Measurements from ENCODE around the gene CARD9.

The CARD9 gene

GRCh38 chr9:136345281-136346156 is 27.9 kb downstream of the CARD9 start:
- no peak overlapping the region for H3K4me2 ChIP-seq (ENCODE audit: low read length)
- H3K79me2 ChIP-seq (ENCODE audit: insufficient read depth, low read length), result no peaks in the 10 kb centered on the region
- H2AFZ ChIP-seq (ENCODE audit: low read length), result no peak overlapping the region
- TF ChIP-seq EZH2 (IDR thresholded peaks at IDR 0.05; ENCODE audit: borderline replicate concordance, low read length) (no peak), CTCF (IDR thresholded peaks at IDR 0.05; ENCODE audit: low read length) (no peak)
- H3K9ac ChIP-seq (ENCODE audit: low read length), result no peak overlapping the region
- no peaks in the 10 kb centered on the region for H3K4me1 ChIP-seq (ENCODE audit: insufficient read depth, low read length, severe bottlenecking)
- H3K4me3 ChIP-seq (ENCODE audit: low read depth, low read length, poor library complexity, severe bottlenecking), result no peak overlapping the region
- no peaks in the 10 kb centered on the region for H3F3A ChIP-seq (ENCODE audit: insufficient read depth, low read length)
- H3K27ac ChIP-seq (ENCODE audit: low read depth, low read length, poor library complexity, severe bottlenecking), result no peak overlapping the region
- H3K9me3 ChIP-seq (ENCODE audit: low read length), result no peaks in the 10 kb centered on the region
- 0 out of 2 replicates have a peak, but pooled peaks cover 7% of the 10 kb centered on the region for H3K27me3 ChIP-seq (ENCODE audit: insufficient read depth, low read length)
- no peaks in the 10 kb centered on the region for H3K9me2 ChIP-seq (ENCODE audit: low read depth, low read length)
- no peaks in the 10 kb centered on the region for H3K36me3 ChIP-seq (ENCODE audit: insufficient read depth, low read length)
- H4K20me1 ChIP-seq (ENCODE audit: insufficient read depth, low read length), result no peaks in the 10 kb centered on the region

DNA sequence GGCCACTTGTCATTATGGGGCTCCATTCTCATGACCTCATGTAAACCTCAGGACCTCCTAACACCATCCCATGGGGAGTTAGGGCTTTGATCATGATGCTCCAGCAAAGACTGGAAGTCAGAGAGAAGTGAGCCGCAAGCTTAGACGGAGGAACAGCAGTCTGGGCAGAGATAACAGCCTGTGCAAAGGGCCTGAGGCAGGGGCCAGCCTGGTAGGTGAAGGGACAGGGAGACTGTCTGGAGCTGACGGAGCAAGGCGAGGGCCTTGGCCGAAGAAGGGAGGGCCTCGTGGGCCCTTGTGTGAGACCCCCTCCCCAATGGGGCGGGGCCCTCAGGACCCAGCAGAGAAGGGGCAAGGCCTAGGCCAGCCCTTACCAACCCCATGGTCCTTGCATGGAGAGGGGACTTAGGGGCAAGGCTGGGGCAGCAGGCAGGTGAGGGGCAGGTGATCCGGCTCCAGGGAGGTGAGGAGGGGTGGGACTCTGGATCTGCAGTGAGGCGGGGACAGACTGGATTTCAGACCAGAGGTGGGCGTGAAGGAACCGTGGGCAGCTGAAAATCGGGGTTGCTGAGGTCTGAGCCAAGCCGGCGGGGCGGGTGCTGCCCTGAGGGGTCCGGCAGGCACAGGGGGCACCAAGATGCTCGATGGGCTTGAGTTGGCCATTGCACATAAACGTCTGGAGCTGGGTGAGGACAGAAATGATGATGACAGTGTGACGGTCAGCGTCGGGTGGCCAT is 28.8 kb downstream of the CARD9 start:
- Histone ChIP-seq H3K4me2 (ENCODE audit: low read length) (no peak overlapping the region), H3K9me2 (ENCODE audit: low read depth, low read length) (no peaks in the 10 kb centered on the region), H3K4me1 (ENCODE audit: insufficient read depth, low read length, severe bottlenecking) (no peaks in the 10 kb centered on the region), H3K4me3 (ENCODE audit: low read depth, low read length, poor library complexity, severe bottlenecking) (no peak overlapping the region), H3K27me3 (ENCODE audit: insufficient read depth, low read length) (0 out of 2 replicates have a peak, but pooled peaks cover 11% of the 10 kb centered on the region), H3F3A (ENCODE audit: insufficient read depth, low read length) (no peaks in the 10 kb centered on the region), H3K27ac (ENCODE audit: low read depth, low read length, poor library complexity, severe bottlenecking) (no peak overlapping the region), H3K9ac (ENCODE audit: low read length) (no peak overlapping the region), H2AFZ (ENCODE audit: low read length) (no peak overlapping the region), H4K20me1 (ENCODE audit: insufficient read depth, low read length) (no peaks in the 10 kb centered on the region), H3K36me3 (ENCODE audit: insufficient read depth, low read length) (no peaks in the 10 kb centered on the region), H3K79me2 (ENCODE audit: insufficient read depth, low read length) (no peaks in the 10 kb centered on the region), H3K9me3 (ENCODE audit: low read length) (no peaks in the 10 kb centered on the region)
- TF ChIP-seq EZH2 (IDR thresholded peaks at IDR 0.05; ENCODE audit: borderline replicate concordance, low read length), result no peak
- no peak for TF ChIP-seq CTCF (IDR thresholded peaks at IDR 0.05; ENCODE audit: low read length)

DNA sequence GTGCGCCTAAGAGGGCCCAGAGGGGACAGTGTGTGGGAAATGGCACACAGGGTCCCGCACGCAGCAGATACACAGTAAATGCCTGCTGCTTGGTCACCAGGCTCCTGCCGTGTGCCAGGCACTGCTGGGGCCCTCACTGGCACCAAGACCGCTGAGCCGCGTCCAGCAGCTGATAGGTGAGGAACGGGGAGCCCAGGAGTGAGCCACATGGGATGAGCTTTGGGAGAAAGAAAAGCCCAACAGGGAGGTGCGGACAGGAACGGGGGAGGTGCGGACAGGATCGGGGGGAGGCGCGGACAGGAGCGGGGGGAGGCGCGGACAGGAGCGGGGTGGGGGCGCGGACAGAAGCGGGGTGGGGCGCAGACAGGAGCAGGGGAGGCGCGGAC is 29.6 kb downstream of the CARD9 start:
- Histone ChIP-seq H2AFZ (ENCODE audit: low read length) (no peak overlapping the region), H4K20me1 (ENCODE audit: insufficient read depth, low read length) (no peaks in the 10 kb centered on the region), H3K9me3 (ENCODE audit: low read length) (no peaks in the 10 kb centered on the region), H3K4me2 (ENCODE audit: low read length) (no peak overlapping the region), H3K9ac (ENCODE audit: low read length) (no peak overlapping the region), H3K27ac (ENCODE audit: low read depth, low read length, poor library complexity, severe bottlenecking) (no peak overlapping the region), H3F3A (ENCODE audit: insufficient read depth, low read length) (no peaks in the 10 kb centered on the region), H3K36me3 (ENCODE audit: insufficient read depth, low read length) (no peaks in the 10 kb centered on the region), H3K9me2 (ENCODE audit: low read depth, low read length) (no peaks in the 10 kb centered on the region), H3K4me3 (ENCODE audit: low read depth, low read length, poor library complexity, severe bottlenecking) (no peak overlapping the region), H3K27me3 (ENCODE audit: insufficient read depth, low read length) (peaks cover 11% of the 10 kb centered on the region; the same call in 1 of the 2 replicates), H3K79me2 (ENCODE audit: insufficient read depth, low read length) (no peaks in the 10 kb centered on the region), H3K4me1 (ENCODE audit: insufficient read depth, low read length, severe bottlenecking) (no peaks in the 10 kb centered on the region)
- TF ChIP-seq CTCF (IDR thresholded peaks at IDR 0.05; ENCODE audit: low read length) (no peak), EZH2 (IDR thresholded peaks at IDR 0.05; ENCODE audit: borderline replicate concordance, low read length) (no peak)

All from OCI-LY1 (cell line).